Measurements from ENCODE around the gene USP31. TPM values are rescaled to one million over a fixed set of nuclear protein-coding genes. Genes with fewer than 3 reads are reported as not detected.

USP31 gene
- total and polyA plus RNA-seq, 2 donors (not counting 1 experiment from before 2014, with no cell fraction given), result 1.6 to 6.7 TPM

GRCh38 chr16:23172994-23173393 is 23.7 kb upstream of the USP31 start:
- Mint-ChIP-seq H3K4me3 (no peak overlapping the region), H3K27ac (no peak overlapping the region), H3K9me3 (ENCODE audit: insufficient read depth) (no peaks in the 10 kb centered on the region), H3K4me1 (no peaks in the 10 kb centered on the region), H3K27me3 (peaks cover 61% of the 10 kb centered on the region)
- H3K9me3 ChIP-seq (ENCODE audit: control extremely low read depth in 1 of 3, control insufficient read depth in 2 of 3, insufficient read depth in 1 of 3, low read length in 2 of 3), result peaks cover 0 to 3% (median 0%) of the 10 kb centered on the region in 3 donors
- WGBS (ENCODE audit: insufficient coverage), result no CpG with 5 or more reads among the region's 3 CpGs
- H3K79me2 ChIP-seq (ENCODE audit: control insufficient read depth, insufficient read depth, low read length), result no peaks in the 10 kb centered on the region
- intact Hi-C loops (cut with micrococcal nuclease), result no loop called here
- CTCF ChIA-PET, result interaction anchor here (1.2 kb wide), 1 partner anchor 261 kb away, joined by 3 read pairs; no protein-coding TSS in a partner anchor
- H3K4me3 ChIP-seq (ENCODE audit: control extremely low read depth in 1 of 5, extremely low read depth in 1 of 5, insufficient read depth in 1 of 5, low read depth in 2 of 5, low read length in 4 of 5), result no peak overlapping the region
- H3K9ac ChIP-seq (ENCODE audit: low read length), result no peak overlapping the region
- no peaks in the 10 kb centered on the region for H4K20me1 ChIP-seq (ENCODE audit: control insufficient read depth, insufficient read depth, low read length, poor library complexity, severe bottlenecking)
- DNase-seq, result no peak
- ATAC-seq (ENCODE audit: low read depth), result no peak
- POLR2A ChIA-PET, result no interaction called here
- no peak overlapping the region for H3K4me2 ChIP-seq (replicated peaks; ENCODE audit: low read depth, low read length, poor library complexity, severe bottlenecking)
- TF ChIP-seq CTCF (IDR thresholded peaks at IDR 0.05) (no peak), EZH2 (IDR thresholded peaks at IDR 0.05; ENCODE audit: borderline replicate concordance, insufficient read depth, low read depth, low read length, poor library complexity, severe bottlenecking) (no peak)
- H2AFZ ChIP-seq (ENCODE audit: insufficient read depth, low read depth, low read length, poor library complexity, severe bottlenecking), result no peak overlapping the region
- no peak overlapping the region for H3K27ac ChIP-seq (ENCODE audit: low read length in 2 of 2)
- H3K36me3 ChIP-seq (replicated peaks in 1 of 2; ENCODE audit: control extremely low read depth in 1 of 2, control insufficient read depth in 1 of 2, extremely low read depth in 1 of 2, insufficient read depth in 2 of 2, low read length in 1 of 2), result no peaks in the 10 kb centered on the region
- peaks cover 0 to 22% (median 17%) of the 10 kb centered on the region in 4 experiments for H3K27me3 ChIP-seq (replicated peaks in 1 of 4; ENCODE audit: control extremely low read depth in 1 of 4, control insufficient read depth in 3 of 4, insufficient read depth in 4 of 4, low read length in 3 of 4)
- H3K4me1 ChIP-seq (ENCODE audit: control insufficient read depth in 2 of 2, insufficient read depth in 2 of 2, low read length in 2 of 2), result no peaks in the 10 kb centered on the region

- intact Hi-C loops (cut with micrococcal nuclease), result no loop called here
- H3K79me2 ChIP-seq (ENCODE audit: control insufficient read depth, insufficient read depth, low read length), result no peaks in the 10 kb centered on the region
- H3K4me1 ChIP-seq (ENCODE audit: control insufficient read depth in 2 of 2, insufficient read depth in 2 of 2, low read length in 2 of 2), result no peaks in the 10 kb centered on the region
- TF ChIP-seq CTCF (IDR thresholded peaks at IDR 0.05) (no peak), EZH2 (IDR thresholded peaks at IDR 0.05; ENCODE audit: borderline replicate concordance, insufficient read depth, low read depth, low read length, poor library complexity, severe bottlenecking) (no peak)
- H2AFZ ChIP-seq (ENCODE audit: insufficient read depth, low read depth, low read length, poor library complexity, severe bottlenecking), result no peak overlapping the region
- DNase-seq (no peak), ATAC-seq (ENCODE audit: low read depth) (no peak)
- peaks cover 0 to 22% (median 15%) of the 10 kb centered on the region in 4 experiments for H3K27me3 ChIP-seq (replicated peaks in 1 of 4; ENCODE audit: control extremely low read depth in 1 of 4, control insufficient read depth in 3 of 4, insufficient read depth in 4 of 4, low read length in 3 of 4)
- H3K4me3 ChIP-seq (ENCODE audit: control extremely low read depth in 1 of 5, extremely low read depth in 1 of 5, insufficient read depth in 1 of 5, low read depth in 2 of 5, low read length in 4 of 5), result no peak overlapping the region
- ChIA-PET POLR2A (no interaction called here), CTCF (no interaction called here)
- peaks cover 0 to 3% (median 0%) of the 10 kb centered on the region in 3 donors for H3K9me3 ChIP-seq (ENCODE audit: control extremely low read depth in 1 of 3, control insufficient read depth in 2 of 3, insufficient read depth in 1 of 3, low read length in 2 of 3)
- H3K4me3 Mint-ChIP-seq, result no peak overlapping the region
- H3K4me1 Mint-ChIP-seq, result no peaks in the 10 kb centered on the region
- no peaks in the 10 kb centered on the region for H3K36me3 ChIP-seq (replicated peaks in 1 of 2; ENCODE audit: control extremely low read depth in 1 of 2, control insufficient read depth in 1 of 2, extremely low read depth in 1 of 2, insufficient read depth in 2 of 2, low read length in 1 of 2)
- no peaks in the 10 kb centered on the region for H3K9me3 Mint-ChIP-seq (ENCODE audit: insufficient read depth)
- H3K27ac ChIP-seq (ENCODE audit: low read length in 2 of 2), result no peak overlapping the region
- H4K20me1 ChIP-seq (ENCODE audit: control insufficient read depth, insufficient read depth, low read length, poor library complexity, severe bottlenecking), result no peaks in the 10 kb centered on the region
- no peak overlapping the region for H3K27ac Mint-ChIP-seq
- peaks cover 63% of the 10 kb centered on the region for H3K27me3 Mint-ChIP-seq
- H3K9ac ChIP-seq (ENCODE audit: low read length), result no peak overlapping the region
- H3K4me2 ChIP-seq (replicated peaks; ENCODE audit: low read depth, low read length, poor library complexity, severe bottlenecking), result no peak overlapping the region
- no CpG with 5 or more reads among the region's 7 CpGs for WGBS (ENCODE audit: insufficient coverage)
These were observed 23.3 kb upstream of the USP31 start for GRCh38 chr16:23172583-23172982.

Data from B cell (primary cell).